ENCODE measurements around the gene WDR1. TPM values are rescaled to one million over a fixed set of nuclear protein-coding genes. Genes with fewer than 3 reads are reported as not detected.

WDR1 gene
- total and polyA plus RNA-seq, 2 of the 13 experiments (the other 11 are each of a cell fraction or from before 2014, with no cell fraction given), result 106 to 198 TPM

GRCh38 chr4:10099499-10100325 lies 16.9 kb downstream of the WDR1 start:
- Histone ChIP-seq H3K9me3 (ENCODE audit: low read length) (no peaks in the 10 kb centered on the region), H3K9ac (ENCODE audit: insufficient read depth, low read depth, low read length) (no peak overlapping the region), H3K4me3 (replicated peaks in 1 of 3; ENCODE audit: insufficient read depth in 1 of 3, low read depth in 2 of 3, low read length in 3 of 3) (no peak overlapping the region), H3K27me3 (ENCODE audit: control insufficient read depth in 1 of 2, insufficient read depth in 2 of 2, low read length in 2 of 2) (no peaks in the 10 kb centered on the region; a peak in 1 of 5 replicates), H2AFZ (ENCODE audit: low read length) (no peak overlapping the region), H3K4me2 (ENCODE audit: low read depth, low read length) (no peak overlapping the region), H3K36me3 (replicated peaks in 1 of 2; ENCODE audit: control insufficient read depth in 1 of 2, insufficient read depth in 2 of 2, low read length in 2 of 2) (peaks cover 60 to 97% of the 10 kb centered on the region in 2 experiments), H3K79me2 (ENCODE audit: insufficient read depth, low read length) (peaks cover 26% of the 10 kb centered on the region), H3K4me1 (ENCODE audit: insufficient read depth, low read length) (peaks cover under 1% of the 10 kb centered on the region; the same call in 1 of the 2 replicates), H4K20me1 (ENCODE audit: insufficient read depth, low read length) (peaks cover 32% of the 10 kb centered on the region), H3K27ac (ENCODE audit: extremely low read length, insufficient read depth, low read length) (no peak overlapping the region)
- intact Hi-C loops (cut with micrococcal nuclease; ENCODE audit: unreplicated experiment), result no loop called here
- CTCF ChIA-PET (ENCODE audit: low intra/inter-chr PET ratio, low total read pairs), result no interaction called here
- POLR2A ChIA-PET, result no interaction called here
- no peak for FAIRE-seq
- 97% methylated on average over 19 of the region's 25 CpGs for WGBS (ENCODE audit: low lambda C conversion rate)
- no peak for ATAC-seq
- no peak for DNase-seq (ENCODE audit: low spot score)
- TF ChIP-seq ZNF543 (CRISPR knock-in tag; IDR thresholded peaks at IDR 0.05), result no peak
- no peak for TF ChIP-seq ONECUT2 (CRISPR knock-in tag; IDR thresholded peaks at IDR 0.05)
- TF ChIP-seq ATAD3A (CRISPR knock-in tag; IDR thresholded peaks at IDR 0.05), result no peak
- no peak for TF ChIP-seq KAT7 (CRISPR knock-in tag; IDR thresholded peaks at IDR 0.05; ENCODE audit: borderline replicate concordance)
- no peak for TF ChIP-seq ZGPAT (CRISPR knock-in tag; IDR thresholded peaks at IDR 0.05)
- TF ChIP-seq MTA3 (CRISPR knock-in tag; IDR thresholded peaks at IDR 0.05), result no peak
- TF ChIP-seq MAFK (conservative IDR thresholded peaks at IDR 0.05 in 1 of 2, IDR thresholded peaks at IDR 0.05 in 1 of 2; ENCODE audit: low read length in 2 of 2), result no peak
- no peak for TF ChIP-seq IKZF4 (CRISPR knock-in tag; IDR thresholded peaks at IDR 0.05; ENCODE audit: borderline replicate concordance, low read depth, not compliant biosample characterization)
- TF ChIP-seq AGO1 (IDR thresholded peaks at IDR 0.05; ENCODE audit: low read depth, low read length, poor library complexity, severe bottlenecking), result no peak
- TF ChIP-seq KLF13 (CRISPR knock-in tag; IDR thresholded peaks at IDR 0.05), result no peak
- no peak for TF ChIP-seq ZNF841 (CRISPR knock-in tag; IDR thresholded peaks at IDR 0.05; ENCODE audit: borderline replicate concordance)
- no peak for TF ChIP-seq ZSCAN25 (CRISPR knock-in tag; IDR thresholded peaks at IDR 0.05)
- no peak for TF ChIP-seq ZNF547 (CRISPR knock-in tag; IDR thresholded peaks at IDR 0.05)
- TF ChIP-seq, protein P1, sequence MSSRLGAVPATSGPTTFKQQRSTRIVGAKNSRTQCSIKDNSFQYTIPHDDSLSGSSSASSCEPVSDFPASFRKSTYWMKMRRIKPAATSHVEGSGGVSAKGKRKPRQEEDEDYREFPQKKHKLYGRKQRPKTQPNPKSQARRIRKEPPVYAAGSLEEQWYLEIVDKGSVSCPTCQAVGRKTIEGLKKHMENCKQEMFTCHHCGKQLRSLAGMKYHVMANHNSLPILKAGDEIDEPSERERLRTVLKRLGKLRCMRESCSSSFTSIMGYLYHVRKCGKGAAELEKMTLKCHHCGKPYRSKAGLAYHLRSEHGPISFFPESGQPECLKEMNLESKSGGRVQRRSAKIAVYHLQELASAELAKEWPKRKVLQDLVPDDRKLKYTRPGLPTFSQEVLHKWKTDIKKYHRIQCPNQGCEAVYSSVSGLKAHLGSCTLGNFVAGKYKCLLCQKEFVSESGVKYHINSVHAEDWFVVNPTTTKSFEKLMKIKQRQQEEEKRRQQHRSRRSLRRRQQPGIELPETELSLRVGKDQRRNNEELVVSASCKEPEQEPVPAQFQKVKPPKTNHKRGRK (CRISPR knock-in tag; IDR thresholded peaks at IDR 0.05), result no peak
- BruUV-seq (replicated peaks), result no TSS peak
- in situ Hi-C loops (cut with HindIII; ENCODE audit: extremely low pct_ligation_motif_present, low pct_unique_long_range_greater_than_20kb), result no loop called here
